IMR-90 (cell line): Measurements from ENCODE around the gene APCDD1L. TPM values are rescaled to one million over a fixed set of nuclear protein-coding genes. Genes with fewer than 3 reads are reported as not detected.
A peak's percentile ranks its signal among the peaks of the same experiment; 100 is the strongest.

Source experiments
- ATAC-seq: fragments of 200-7000 bp; cut with Tn5 transposase; 2 replicates; pipeline ENCODE4 v1.9.1; 2020; ENCODE audit warnings: low read depth, mild to moderate bottlenecking, moderate library complexity
- BruUV-seq: library from RNA; stranded (reverse); fragments of 400-500 nt; replicated peaks from 2 replicates; lab custom pipeline; 2021; lab: Mats Ljungman, UMichigan
- CTCF ChIA-PET: fragments of 300-600 bp; formaldehyde crosslinking; extraction: SDS; loops from one replicate; lab custom pipeline; 2021; ENCODE audit warnings: antibody characterized with exemption; lab: Yijun Ruan, JAX
- POLR2A ChIA-PET: fragments of 300-600 bp; sonication (Branson Sonifier 250); formaldehyde crosslinking; loops from one replicate; lab custom pipeline; 2022; ENCODE audit warnings: antibody characterized with exemption; ENCODE audit not compliant: unreplicated experiment; lab: Charles Lee
- DNase-seq: peaks from one replicate; pipeline ENCODE4 v3.0.0; 2013
- H2AFZ ChIP-seq: replicated peaks from 2 replicates; pipeline ENCODE3; 2013; ENCODE audit warnings: low read length, mild to moderate bottlenecking; ENCODE audit not compliant: poor library complexity
- H2AK5ac ChIP-seq: 2 replicates; pipeline ENCODE4 v1.6.1; 2013; ENCODE audit warnings: low read depth, low read length, inconsistent platforms
- H2AK9ac ChIP-seq: replicated peaks from 2 replicates; pipeline ENCODE3; 2013; ENCODE audit warnings: mild to moderate bottlenecking, low read depth, low read length, moderate library complexity; ENCODE audit not compliant: poor library complexity
- H2BK120ac ChIP-seq: 2 replicates; pipeline ENCODE4 v1.6.1; 2013; ENCODE audit warnings: low read depth, low read length, inconsistent platforms
- H2BK15ac ChIP-seq: 3 replicates; pipeline ENCODE4 v1.6.1; 2013; ENCODE audit warnings: low read depth, low read length, inconsistent platforms
- H2BK20ac ChIP-seq: 2 replicates; pipeline ENCODE4 v1.6.1; 2013; ENCODE audit warnings: low read depth, mild to moderate bottlenecking, inconsistent platforms, low read length, moderate library complexity
- H2BK5ac ChIP-seq: 2 replicates; pipeline ENCODE4 v1.6.1; 2013; ENCODE audit warnings: mild to moderate bottlenecking, low read depth, low read length, inconsistent platforms; ENCODE audit not compliant: poor library complexity, severe bottlenecking
- H3K14ac ChIP-seq: replicated peaks from 2 replicates; pipeline ENCODE4 v1.6.1; 2013; ENCODE audit warnings: low read depth, low read length, inconsistent platforms
- H3K18ac ChIP-seq: 2 replicates; pipeline ENCODE4 v1.6.1; 2013; ENCODE audit warnings: low read depth, low read length, control low read depth
- H3K23ac ChIP-seq: 2 replicates; pipeline ENCODE4 v1.6.1; 2013; ENCODE audit warnings: low read depth, low read length, inconsistent platforms
- H3K27ac ChIP-seq: 2 replicates; pipeline ENCODE4 v1.5.1; 2013; ENCODE audit warnings: mild to moderate bottlenecking, control low read depth, low read length; ENCODE audit not compliant: insufficient read depth
- H3K27me3 ChIP-seq: 2 replicates; pipeline ENCODE4 v1.6.1; 2013; ENCODE audit warnings: low read length; ENCODE audit not compliant: control insufficient read depth, insufficient read depth
- H3K36me3 ChIP-seq: 2 replicates; pipeline ENCODE4 v1.6.1; 2013; ENCODE audit warnings: low read length, mixed read lengths; ENCODE audit not compliant: control insufficient read depth, insufficient read depth
- H3K4ac ChIP-seq: 2 replicates; pipeline ENCODE4 v1.6.1; 2013; ENCODE audit warnings: low read depth, low read length, inconsistent platforms
- H3K4me1 ChIP-seq: 2 replicates; pipeline ENCODE4 v1.6.1; 2013; ENCODE audit warnings: low read length, mixed read lengths; ENCODE audit not compliant: control insufficient read depth, insufficient read depth
- H3K4me2 ChIP-seq: 2 replicates; pipeline ENCODE4 v1.6.1; 2013; ENCODE audit warnings: low read depth, mild to moderate bottlenecking, control low read depth, low read length, moderate library complexity
- H3K4me3 ChIP-seq: 2 replicates; pipeline ENCODE4 v1.5.1; 2013; ENCODE audit warnings: low read depth, mild to moderate bottlenecking, control low read depth, low read length, moderate library complexity; ENCODE audit not compliant: insufficient read depth
- H3K56ac ChIP-seq: 2 replicates; pipeline ENCODE4 v1.6.1; 2013; ENCODE audit warnings: low read length, inconsistent platforms; ENCODE audit not compliant: insufficient read depth; ENCODE audit errors: extremely low read depth
- H3K79me1 ChIP-seq, 2 experiments: 2 replicates each; pipeline ENCODE4 v1.6.1; 2013; ENCODE audit warnings: low read length in 2 of 2, inconsistent platforms in 1 of 2, low read depth in 1 of 2
- H3K9ac ChIP-seq: 2 replicates; pipeline ENCODE4 v1.6.1; 2013; ENCODE audit warnings: low read depth, low read length, control low read depth
- H3K9me1 ChIP-seq: 2 replicates; pipeline ENCODE4 v1.6.1; 2013; ENCODE audit warnings: low read length, inconsistent platforms; ENCODE audit not compliant: insufficient read depth
- H3K9me3 ChIP-seq: 2 replicates; pipeline ENCODE4 v1.6.1; 2013; ENCODE audit warnings: low read length; ENCODE audit not compliant: control insufficient read depth, insufficient read depth
- H4K20me1 ChIP-seq: 2 replicates; pipeline ENCODE4 v1.6.1; 2013; ENCODE audit warnings: low read length, inconsistent platforms; ENCODE audit not compliant: insufficient read depth
- H4K5ac ChIP-seq: 2 replicates; pipeline ENCODE4 v1.6.1; 2013; ENCODE audit warnings: mild to moderate bottlenecking, low read depth, low read length, control low read depth
- H4K8ac ChIP-seq, 2 experiments: 2 replicates each; pipeline ENCODE4 v1.6.1; 2013; ENCODE audit warnings: low read depth in 2 of 2, low read length in 2 of 2, control low read depth in 1 of 2, inconsistent platforms in 1 of 2
- H4K91ac ChIP-seq: 2 replicates; pipeline ENCODE4 v1.6.1; 2013; ENCODE audit warnings: low read depth, low read length, inconsistent platforms; ENCODE audit not compliant: insufficient read depth
- BHLHE40 ChIP-seq: fragments of 150-350 bp; IDR thresholded peaks from 2 replicates; pipeline ENCODE4 v1.6.1; 2016; ENCODE audit warnings: mild to moderate bottlenecking, low read depth, low read length
- CEBPB ChIP-seq: IDR thresholded peaks from 2 replicates; pipeline ENCODE4 v1.6.1; 2012; ENCODE audit warnings: low read depth, low read length, improper control_type of control experiment
- CHD1 ChIP-seq: IDR thresholded peaks from 2 replicates; pipeline ENCODE4 v1.6.1; 2012; ENCODE audit warnings: low read depth, low read length, improper control_type of control experiment
- FOS ChIP-seq: fragments of 150-350 bp; IDR thresholded peaks from 2 replicates; pipeline ENCODE4 v1.6.1; 2016; ENCODE audit warnings: low read depth, low read length
- POLR2A ChIP-seq: IDR thresholded peaks from 2 replicates; pipeline ENCODE4 v1.6.1; 2012; ENCODE audit warnings: mild to moderate bottlenecking, low read depth, low read length
- RAD21 ChIP-seq: IDR thresholded peaks from 2 replicates; pipeline ENCODE4 v1.6.1; 2012; ENCODE audit warnings: low read length, improper control_type of control experiment
- SMC3 ChIP-seq: fragments of 150-350 bp; IDR thresholded peaks from 2 replicates; pipeline ENCODE4 v1.6.1; 2016; ENCODE audit warnings: low read depth, mild to moderate bottlenecking, antibody characterized with exemption, low read length, moderate library complexity
- WGBS, 2 experiments: methylation state at CpG; one replicate each; pipeline versions ENCODE4 v1.1.5 to v1.1.7; 2013; ENCODE audit warnings: missing lambda C conversion rate in 2 of 2; ENCODE audit not compliant: insufficient read length in 1 of 2; ENCODE audit errors: extremely low coverage in 2 of 2; 5-methylcytosine and 5-hydroxymethylcytosine counted together
- dilution Hi-C: fragments of 300-500 bp; cut with HindIII; formaldehyde crosslinking; loops from one replicate; pipeline ENCODE4 v1.14.3; 2018; ENCODE audit warnings: low sequenced_read_pairs; ENCODE audit not compliant: unreplicated experiment
- in situ Hi-C: fragments of 300-500 bp; cut with MboI; formaldehyde crosslinking; loops from 3 replicates; pipeline ENCODE4 v1.14.3; 2019; ENCODE audit warnings: low sequenced_read_pairs, inconsistent platforms, mixed read lengths
- intact Hi-C: fragments of 100-400 bp; cut with micrococcal nuclease; formaldehyde crosslinking; loops from 2 replicates; pipeline ENCODE4 v1.10.0; 2022
- polyA plus RNA-seq, 3 experiments: library from polyadenylated mRNA; depleted of rRNA; stranded (reverse); fragments of >200 nt; gene quantifications; 2 replicates each; pipeline ENCODE4 v1.2.3, GENCODE V29; 2012; ENCODE audit warnings: low replicate concordance in 1 of 3
- total RNA-seq: library from RNA; depleted of rRNA; stranded (reverse); fragments of >200 nt; gene quantifications from 2 replicates; pipeline ENCODE4 v1.2.3, GENCODE V29; 2012
- TF ChIP-seq, protein P1 (sequence below): fragments of 150-350 bp; IDR thresholded peaks from 2 replicates; pipeline ENCODE4 v1.6.1; 2017; ENCODE audit warnings: mild to moderate bottlenecking, antibody characterized with exemption, low read length, low read depth

The APCDD1L gene
- total and polyA plus RNA-seq, 2 of the 4 experiments (the other 2 are of a cell fraction): 2.5 to 18.3 TPM

DNA sequence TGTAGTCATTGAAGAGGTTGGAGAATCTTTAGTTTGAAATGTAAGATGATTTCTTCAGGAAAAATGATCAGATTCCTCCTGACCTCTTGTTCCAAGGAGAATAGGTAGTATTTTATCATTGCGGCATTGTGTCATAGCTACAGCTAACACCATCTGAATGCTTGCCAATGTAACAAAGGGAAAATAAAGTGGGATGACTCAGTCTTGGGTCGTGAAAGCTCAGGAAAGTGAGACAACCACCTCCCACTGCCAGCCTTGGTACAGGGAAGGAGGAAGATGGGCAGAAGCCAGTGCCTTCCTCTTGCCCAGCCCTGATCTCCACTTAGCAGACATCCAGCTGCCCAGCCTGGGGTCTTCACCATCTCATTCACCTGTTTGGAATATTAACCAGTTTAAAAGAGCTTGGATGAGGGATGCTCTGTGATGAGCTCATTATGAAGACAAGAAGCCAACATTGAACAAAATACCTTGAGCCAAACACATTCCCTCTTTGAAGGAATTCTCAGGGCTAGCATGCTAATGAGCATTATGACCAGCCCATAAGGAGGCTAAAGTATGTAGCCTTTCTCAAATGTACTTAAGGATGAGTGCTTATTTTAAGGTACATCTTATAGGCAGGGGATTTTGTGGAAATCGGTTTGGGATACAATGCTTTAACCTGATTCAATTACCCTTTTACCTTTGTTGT lies 40.0 kb upstream of the APCDD1L start:
- ChIA-PET POLR2A (interaction anchor here (0.6 kb wide), 1 partner anchor 16 kb away, joined by 4 read pairs; no protein-coding TSS in a partner anchor), CTCF (no interaction called here)
- Histone ChIP-seq H4K5ac (no peak overlapping the region; the same call in 1 of the 2 replicates), H4K91ac (peak overlapping the region; percentile 46), H2AK5ac (no peak overlapping the region), H2AK9ac (no peak overlapping the region), H3K9me3 (no peaks in the 10 kb centered on the region), H4K20me1 (no peaks in the 10 kb centered on the region), H3K79me1 (no peaks in the 10 kb centered on the region), H3K23ac (no peak overlapping the region), H3K56ac (no peak overlapping the region), H3K4me2 (peak overlapping the region; percentile 20; the same call in 1 of the 2 replicates), H3K4ac (peak overlapping the region; percentile 12; the same call in 1 of the 2 replicates), H4K8ac (no peak overlapping the region), H3K9ac (no peak overlapping the region), H2BK5ac (peak overlapping the region; percentile 51), H2BK120ac (peak overlapping the region; percentile 15; the same call in 1 of the 2 replicates), H3K18ac (peak overlapping the region; percentile 49; the same call in 1 of the 2 replicates), H2BK15ac (peak overlapping the region; percentile 37), H3K4me1 (peaks cover 30% of the 10 kb centered on the region), H3K14ac (no peak overlapping the region), H2BK20ac (peak overlapping the region; percentile 16; the same call in 1 of the 2 replicates), H3K27ac (no peak overlapping the region), H3K36me3 (no peaks in the 10 kb centered on the region), H3K27me3 (no peaks in the 10 kb centered on the region), H2AFZ (peak overlapping the region; percentile 26), H3K9me1 (peaks cover 18% of the 10 kb centered on the region; the same call in 1 of the 2 replicates), H3K4me3 (no peak overlapping the region)
- BruUV-seq: no TSS peak
- TF ChIP-seq POLR2A (no peak), SMC3 (peak; percentile 1; the same call in 1 of the 2 replicates), FOS (peak; percentile 69), BHLHE40 (no peak), RAD21 (0 out of 2 replicates have a peak, but pooled peaks have one; percentile 11), CHD1 (no peak), CEBPB (peak; percentile 88)
- TF ChIP-seq, protein P1, sequence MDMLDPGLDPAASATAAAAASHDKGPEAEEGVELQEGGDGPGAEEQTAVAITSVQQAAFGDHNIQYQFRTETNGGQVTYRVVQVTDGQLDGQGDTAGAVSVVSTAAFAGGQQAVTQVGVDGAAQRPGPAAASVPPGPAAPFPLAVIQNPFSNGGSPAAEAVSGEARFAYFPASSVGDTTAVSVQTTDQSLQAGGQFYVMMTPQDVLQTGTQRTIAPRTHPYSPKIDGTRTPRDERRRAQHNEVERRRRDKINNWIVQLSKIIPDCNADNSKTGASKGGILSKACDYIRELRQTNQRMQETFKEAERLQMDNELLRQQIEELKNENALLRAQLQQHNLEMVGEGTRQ: no peak
- ATAC-seq (peak; percentile 60), DNase-seq (peak; percentile 89)
- WGBS, 2 experiments: no CpG with 5 or more reads among the region's 3 CpGs
- in situ Hi-C loops (no loop called here), intact Hi-C loops (no loop called here), dilution Hi-C loops (no loop called here)
